ENCODE measurements around the gene IL18R1. TPM values are rescaled to one million over a fixed set of nuclear protein-coding genes. Genes with fewer than 3 reads are reported as not detected.
A peak's percentile ranks its signal among the peaks of the same experiment; 100 is the strongest.

Gene IL18R1
- polyA plus RNA-seq, 4 donors, result 0.49 to 3.2 (median 2.7) TPM

DNA sequence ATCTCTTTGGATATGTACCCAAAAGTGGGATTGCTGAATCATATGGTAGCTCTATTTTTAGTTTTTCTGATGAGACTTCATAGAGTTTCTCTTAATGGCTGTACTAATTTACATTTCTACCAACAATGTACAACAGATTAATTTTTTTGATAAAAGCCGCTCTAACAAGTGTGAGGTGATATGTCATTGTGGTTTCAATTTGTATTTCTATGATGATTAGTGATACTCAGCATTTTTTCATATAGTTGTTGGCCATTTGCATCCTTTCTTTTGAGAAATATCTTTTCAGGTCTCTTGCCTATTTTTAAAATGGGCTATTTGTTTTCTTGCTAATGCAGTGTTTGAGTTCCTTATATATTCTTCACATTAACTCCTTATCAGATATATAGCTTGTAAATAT lies 71.7 kb downstream of the IL18R1 start:
- no peak for DNase-seq (ENCODE audit: low read depth in 4 of 4, low spot score in 3 of 4)

DNA sequence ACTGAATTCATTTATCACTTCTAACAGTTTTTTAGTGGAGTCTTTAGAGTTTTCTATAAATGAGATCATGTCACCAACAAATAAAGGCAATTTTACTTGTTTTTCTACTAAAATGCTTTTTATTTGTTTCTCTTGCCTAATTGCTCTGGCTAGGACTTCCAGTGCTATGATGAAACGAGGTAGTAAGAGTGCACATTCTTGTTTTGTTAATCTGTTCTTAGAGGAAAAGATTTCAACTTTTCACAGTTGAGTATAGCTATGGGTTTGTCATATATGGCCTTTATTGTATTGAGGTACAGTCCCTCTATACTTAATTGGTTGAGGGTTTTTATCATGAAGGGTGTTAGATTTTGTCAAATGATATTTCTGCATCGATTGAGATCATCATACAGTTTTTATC lies 73.0 kb downstream of the IL18R1 start:
- no peak for DNase-seq (ENCODE audit: low read depth in 4 of 4, low spot score in 3 of 4)

DNA sequence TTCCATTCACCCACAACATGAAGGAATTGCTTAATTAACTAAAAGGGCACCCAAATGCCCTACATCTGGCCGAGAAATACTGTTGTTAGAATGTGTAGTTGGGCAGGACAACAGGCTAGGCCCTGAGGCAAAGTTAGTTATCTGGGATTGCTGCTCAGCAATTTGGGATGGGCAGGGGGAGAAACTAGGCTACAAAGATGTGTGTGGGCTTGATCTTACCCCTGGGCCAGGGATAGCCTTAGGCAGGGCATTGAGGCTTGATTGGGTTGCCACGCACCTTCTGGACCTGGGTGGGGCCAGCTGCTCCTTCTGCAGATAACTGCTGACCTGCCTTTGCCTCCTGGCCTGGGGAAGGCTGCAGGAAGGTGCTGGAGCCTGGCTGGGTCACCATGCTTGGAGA lies 76.8 kb downstream of the IL18R1 start:
- no peak for DNase-seq (ENCODE audit: low read depth in 4 of 4, low spot score in 3 of 4)

DNA sequence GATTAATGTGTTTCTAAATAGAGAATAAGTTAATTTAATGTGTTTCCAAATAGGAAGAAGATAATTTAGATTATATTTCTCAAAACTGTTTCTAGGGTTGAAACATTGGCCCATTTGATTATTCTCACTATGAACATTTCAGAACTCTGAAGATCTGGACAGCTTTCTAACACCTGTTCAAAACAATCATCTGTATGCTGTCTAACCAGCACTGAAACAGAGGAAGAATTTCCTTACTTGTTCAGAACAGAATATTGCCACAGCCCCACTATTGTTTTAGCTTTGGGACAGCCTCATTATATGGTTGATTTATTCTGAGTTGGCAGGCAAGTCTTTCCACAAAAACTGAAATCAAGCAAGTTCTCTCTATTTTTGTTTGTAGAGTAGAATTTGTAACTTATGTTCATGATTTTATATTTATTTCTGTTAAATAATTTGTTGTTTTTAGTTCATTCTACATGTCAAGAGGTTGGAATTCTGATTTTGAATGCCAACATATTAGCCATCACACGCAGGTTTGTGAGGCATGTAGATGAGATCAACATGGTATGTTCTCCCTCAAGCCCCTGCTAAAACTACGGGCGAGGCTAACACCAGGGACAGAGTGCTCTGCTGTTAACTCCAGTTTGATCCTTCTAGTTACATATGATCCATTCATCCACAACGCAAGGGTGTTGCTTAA lies 78.5 kb downstream of the IL18R1 start:
- no peak for DNase-seq (ENCODE audit: low read depth in 4 of 4, low spot score in 3 of 4)

DNA sequence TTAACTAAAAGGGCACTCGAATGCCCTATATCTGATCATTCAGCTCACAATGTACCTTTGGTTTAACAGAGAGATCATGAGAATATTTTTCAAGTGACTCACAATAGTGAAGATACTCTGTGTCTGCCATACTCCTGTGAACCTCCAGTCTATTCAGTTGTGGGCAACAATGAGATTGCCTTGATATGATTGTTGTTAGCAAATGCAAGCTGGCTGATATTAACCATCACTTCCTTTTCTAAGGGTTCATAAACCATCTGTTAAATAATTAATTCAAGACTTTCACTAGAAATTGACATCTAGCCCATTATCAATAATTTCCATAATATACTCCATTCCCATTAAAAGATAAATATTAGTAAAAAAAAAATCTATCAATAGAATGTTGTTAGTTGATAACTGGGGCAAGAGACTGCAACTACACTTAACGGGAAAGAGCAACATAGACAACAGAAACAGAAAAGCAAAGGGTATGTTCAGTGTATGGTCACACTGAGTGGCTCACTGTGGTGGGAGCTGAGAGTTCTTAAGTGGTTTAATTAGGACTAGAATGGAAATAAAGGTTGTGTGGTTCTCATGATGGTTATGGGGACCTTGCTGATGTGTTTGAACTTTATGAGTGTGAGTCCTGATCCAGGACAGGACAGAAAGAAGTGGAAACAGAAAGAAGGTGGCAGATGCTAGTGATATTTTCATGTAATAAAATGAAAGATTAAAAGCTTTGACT lies 79.2 kb downstream of the IL18R1 start:
- no peak for DNase-seq (ENCODE audit: low read depth in 4 of 4, low spot score in 3 of 4)

DNA sequence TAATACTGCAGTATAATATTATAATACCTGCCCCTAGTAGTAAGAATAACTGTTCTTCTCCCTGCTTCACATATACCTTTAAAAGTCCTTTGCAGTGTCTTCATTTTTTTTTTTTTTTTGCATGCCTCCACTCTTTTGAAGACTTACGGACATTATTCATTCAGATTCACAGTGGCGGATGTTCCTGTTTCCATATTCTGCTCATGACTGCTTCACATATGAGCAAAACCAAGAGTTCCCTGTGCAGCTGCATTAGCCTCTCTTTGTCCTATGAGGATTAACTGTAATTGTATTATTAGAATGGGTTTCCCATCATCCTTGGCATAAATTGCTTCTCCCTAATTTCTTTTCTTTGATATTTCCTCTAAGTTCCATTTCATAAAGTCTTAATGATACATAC lies 80.1 kb downstream of the IL18R1 start:
- no peak for DNase-seq (ENCODE audit: low read depth in 4 of 4, low spot score in 3 of 4)

DNA sequence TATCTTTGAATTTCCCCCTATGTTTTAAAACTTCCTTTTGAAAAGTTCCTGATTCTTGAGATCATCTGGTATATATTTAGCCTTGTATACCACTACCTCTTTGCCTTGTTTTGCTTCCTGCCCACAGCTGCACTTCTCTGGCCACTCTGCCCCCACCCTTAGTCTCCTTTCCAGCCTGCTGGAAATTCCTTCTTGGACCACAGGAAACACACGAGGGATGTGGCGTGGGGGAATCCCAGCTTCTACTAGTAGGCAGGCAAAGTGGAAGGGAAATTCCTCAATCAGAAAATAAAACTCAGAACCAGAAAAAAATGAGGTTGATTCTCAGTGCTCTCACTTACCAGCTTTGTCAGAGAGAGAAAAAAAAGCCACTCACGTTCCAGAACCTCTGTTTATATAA lies 80.7 kb downstream of the IL18R1 start:
- no peak for DNase-seq (ENCODE audit: low read depth in 4 of 4, low spot score in 3 of 4)

DNA sequence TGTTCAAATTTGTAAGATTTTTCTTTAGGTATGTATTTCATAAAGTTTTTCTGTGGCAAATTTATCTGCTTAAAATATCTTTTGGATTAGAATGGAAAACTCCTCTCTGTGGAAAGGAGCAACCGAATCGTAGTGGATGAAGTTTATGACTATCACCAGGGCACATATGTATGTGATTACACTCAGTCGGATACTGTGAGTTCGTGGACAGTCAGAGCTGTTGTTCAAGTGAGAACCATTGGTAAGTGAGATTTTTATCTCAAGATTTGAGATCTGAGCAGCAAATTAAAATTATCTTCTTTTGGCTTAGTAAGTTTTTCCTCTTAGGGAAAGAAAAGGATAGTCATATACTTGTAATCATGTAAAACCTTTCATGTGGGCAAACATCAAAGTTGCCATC lies 81.5 kb downstream of the IL18R1 start:
- DNase-seq (ENCODE audit: low read depth in 4 of 4, low spot score in 3 of 4), result no peak

DNA sequence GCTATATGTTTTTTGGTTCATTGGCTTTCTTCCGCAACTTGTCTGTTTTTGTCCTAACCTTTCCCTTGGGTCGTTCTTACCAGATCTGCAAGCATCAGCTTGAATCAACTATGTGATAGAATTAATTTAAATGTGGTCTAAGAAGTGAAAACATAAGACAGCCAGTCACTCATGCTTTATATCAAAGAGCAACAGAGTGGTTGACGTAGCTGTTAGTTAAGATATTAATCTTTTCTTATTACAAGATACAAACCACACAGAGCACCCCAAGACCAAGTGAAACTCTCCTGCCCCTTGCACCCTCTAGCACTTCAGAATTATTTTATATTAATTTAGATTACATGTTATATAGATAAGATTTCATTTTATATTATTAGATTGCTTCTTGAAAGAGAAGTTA lies 82.5 kb downstream of the IL18R1 start:
- DNase-seq (ENCODE audit: low read depth in 4 of 4, low spot score in 3 of 4), result no peak

DNA sequence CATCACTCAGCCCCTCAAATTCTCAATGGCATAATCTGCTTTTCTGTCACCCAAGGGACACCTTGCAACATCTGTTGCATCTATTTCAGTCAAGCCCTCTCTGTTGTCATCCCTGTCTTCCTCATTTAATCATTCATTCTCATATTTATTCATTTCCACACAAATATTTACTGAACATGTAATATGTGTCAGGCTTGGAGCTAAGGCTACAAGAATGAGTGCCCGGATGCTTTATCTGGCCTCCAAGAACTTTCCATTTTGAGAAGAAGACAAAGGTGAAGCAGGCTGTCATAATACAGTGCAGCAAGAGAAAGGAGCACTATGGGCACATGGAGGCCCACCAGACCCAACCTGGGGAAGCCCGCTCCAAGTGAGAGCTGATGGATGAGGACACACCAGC lies 83.0 kb downstream of the IL18R1 start:
- no peak for DNase-seq (ENCODE audit: low read depth in 4 of 4, low spot score in 3 of 4)

DNA sequence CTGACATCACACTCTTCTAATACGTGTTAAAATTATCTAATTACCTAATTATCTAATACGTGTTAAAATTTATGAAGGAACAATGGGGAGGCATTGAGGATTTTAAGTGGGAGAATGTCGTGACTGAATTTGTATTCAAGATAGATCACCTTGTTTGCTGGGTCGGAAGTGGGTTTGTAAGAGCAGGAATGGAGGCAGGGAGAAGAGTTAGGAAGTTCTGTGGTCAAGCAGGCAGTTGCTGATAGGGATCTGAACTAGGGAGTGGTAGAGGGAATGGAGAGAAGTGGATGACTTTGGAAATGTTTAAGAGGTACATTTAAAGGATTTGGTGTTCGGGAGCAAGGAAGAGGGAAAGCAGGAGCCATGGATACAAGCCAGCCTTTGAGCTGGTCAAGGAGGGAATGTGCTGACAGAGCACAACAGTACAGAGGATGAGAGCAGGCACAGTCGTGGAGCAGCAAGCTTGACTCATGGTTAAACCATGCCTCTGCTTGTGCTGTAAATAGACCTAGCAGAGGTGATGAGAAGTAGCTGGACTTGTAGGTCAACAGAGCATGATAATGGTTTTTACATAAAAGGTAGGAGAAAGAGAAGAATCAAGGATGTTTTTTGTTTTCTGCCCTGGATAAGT lies 83.6 kb downstream of the IL18R1 start:
- DNase-seq (ENCODE audit: low read depth in 4 of 4, low spot score in 3 of 4), result no peak

DNA sequence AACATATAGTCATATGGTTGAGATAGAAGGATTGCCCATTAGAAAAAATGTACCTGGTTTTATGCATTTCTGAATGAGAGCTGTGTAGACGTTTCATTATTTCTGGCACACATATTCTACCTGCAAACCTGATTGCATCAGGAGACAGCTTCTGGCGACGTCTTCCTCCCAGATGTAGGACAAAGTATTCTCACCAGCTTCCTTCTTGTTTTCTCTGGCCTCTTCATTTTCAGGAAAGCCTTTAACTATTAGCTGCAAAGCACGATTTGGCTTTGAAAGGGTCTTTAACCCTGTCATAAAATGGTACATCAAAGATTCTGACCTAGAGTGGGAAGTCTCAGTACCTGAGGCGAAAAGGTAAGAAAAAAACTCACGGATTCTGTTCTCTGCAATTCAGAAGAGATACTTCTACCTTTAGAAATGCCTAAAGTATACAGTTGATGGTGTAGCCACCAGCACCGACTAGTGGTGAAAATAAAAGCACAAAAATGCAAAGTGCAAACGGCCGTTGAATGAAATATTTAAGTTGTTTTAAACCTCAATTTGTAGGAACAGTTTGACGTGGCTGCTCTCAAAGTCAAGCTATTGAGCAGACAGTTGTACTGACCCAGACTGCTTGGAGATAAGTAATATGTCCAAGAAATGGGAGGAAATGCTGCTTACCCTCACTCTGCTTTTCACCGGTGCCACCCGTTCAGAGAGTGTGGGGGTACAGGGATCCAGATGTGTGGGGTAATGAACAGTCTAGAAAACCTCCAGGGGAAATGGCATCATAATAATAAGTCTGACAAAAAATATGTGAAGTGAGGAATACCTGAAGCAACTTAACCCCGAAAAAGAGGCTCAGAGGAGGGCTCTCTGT lies 87.6 kb downstream of the IL18R1 start:
- peak in 1 of 4 donors; percentile 10 for DNase-seq (ENCODE audit: low read depth in 4 of 4, low spot score in 3 of 4)

DNA sequence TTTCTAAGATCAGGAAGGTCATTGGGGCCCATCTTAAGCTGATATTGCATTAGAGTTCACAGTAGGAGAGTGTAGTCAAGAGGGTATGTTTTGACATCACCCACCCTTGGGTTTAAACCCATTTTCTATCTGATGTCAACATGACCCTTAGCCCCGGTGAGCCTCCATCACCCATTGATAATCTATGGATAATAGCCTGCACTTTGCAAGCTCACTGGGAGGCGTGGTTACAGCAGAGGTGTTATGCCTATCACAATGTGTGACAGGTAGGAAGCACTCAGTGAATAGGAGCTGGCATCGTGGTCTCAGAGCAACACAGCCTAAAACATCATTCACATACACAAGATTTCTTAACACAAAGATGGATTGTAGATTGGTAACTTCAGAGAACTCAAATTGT lies 88.6 kb downstream of the IL18R1 start:
- no peak for DNase-seq (ENCODE audit: low read depth in 4 of 4, low spot score in 3 of 4)

DNA sequence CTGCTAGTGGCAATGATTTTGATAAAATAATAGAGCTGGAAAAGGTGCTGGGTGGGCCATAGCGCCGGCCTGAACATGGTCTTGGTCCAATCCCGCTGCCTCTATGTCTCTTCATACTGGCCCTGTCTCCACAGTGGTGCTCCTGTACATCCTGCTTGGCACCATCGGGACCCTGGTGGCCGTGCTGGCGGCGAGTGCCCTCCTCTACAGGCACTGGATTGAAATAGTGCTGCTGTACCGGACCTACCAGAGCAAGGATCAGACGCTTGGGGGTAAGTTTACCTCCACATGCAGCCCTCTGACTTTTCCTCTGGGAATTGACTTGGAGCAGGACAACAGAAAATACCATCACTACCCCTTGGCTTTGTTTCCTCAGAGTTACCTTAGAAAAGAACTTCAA lies 91.3 kb downstream of the IL18R1 start:
- no peak for DNase-seq (ENCODE audit: low read depth in 4 of 4, low spot score in 3 of 4)

Other genes starting within 250 kb of the IL18R1 start
- gene IL1R1, start 213.1 kb upstream of the IL18R1 start, polyA plus RNA-seq (ENCODE audit: insufficient read length in 4 of 4), result 10 to 100 TPM; 21.2 to 48.5 (median 35.5) TPM
- gene IL1RL2, start 168.8 kb upstream of the IL18R1 start, polyA plus RNA-seq (ENCODE audit: insufficient read length in 4 of 4), result 1 to 10 TPM in 3 of 4 donors, under 1 TPM in 1; 0.37 to 1.2 (median 1.1) TPM
- under 1 TPM; 0.10 to 0.92 (median 0.59) TPM for gene IL1RL1, start 44.2 kb upstream of the IL18R1 start, polyA plus RNA-seq (ENCODE audit: insufficient read length in 4 of 4)
- gene IL18RAP, start 67.4 kb downstream of the IL18R1 start, polyA plus RNA-seq (ENCODE audit: insufficient read length in 4 of 4), result under 1 TPM; 0.19 to 0.70 (median 0.32) TPM
- 10 to 100 TPM in 2 of 4 donors, 1 to 10 TPM in 1, under 1 TPM in 1; 0.05 to 10.7 (median 9.4) TPM for gene SLC9A4, start 117.4 kb downstream of the IL18R1 start, polyA plus RNA-seq (ENCODE audit: insufficient read length in 4 of 4)